ENCODE measurements around the gene P2RY14.

Gene P2RY14

DNA sequence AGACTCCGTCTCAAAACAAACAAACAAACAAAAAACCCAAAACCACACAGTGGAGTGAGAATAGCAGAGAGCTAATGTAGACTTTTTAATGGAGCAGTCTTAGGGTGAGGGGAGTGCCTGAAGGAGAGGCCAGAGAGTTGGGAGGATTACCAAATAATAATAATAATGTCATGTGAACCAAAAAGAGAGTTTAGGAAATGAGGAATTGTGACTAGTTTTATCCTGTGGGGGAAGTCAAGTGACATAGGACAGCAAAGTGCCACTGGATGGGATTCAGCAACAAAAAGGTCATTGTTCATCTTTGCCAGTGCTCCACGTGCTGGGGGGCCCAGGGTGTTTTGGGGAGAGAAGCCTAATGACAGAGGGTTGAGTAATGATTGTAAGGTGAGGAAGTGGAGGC is 25.4 kb upstream of the P2RY14 start:
- DNase-seq (ENCODE audit: extremely low read depth in 1 of 2, low read depth in 1 of 2) = no peak

DNA sequence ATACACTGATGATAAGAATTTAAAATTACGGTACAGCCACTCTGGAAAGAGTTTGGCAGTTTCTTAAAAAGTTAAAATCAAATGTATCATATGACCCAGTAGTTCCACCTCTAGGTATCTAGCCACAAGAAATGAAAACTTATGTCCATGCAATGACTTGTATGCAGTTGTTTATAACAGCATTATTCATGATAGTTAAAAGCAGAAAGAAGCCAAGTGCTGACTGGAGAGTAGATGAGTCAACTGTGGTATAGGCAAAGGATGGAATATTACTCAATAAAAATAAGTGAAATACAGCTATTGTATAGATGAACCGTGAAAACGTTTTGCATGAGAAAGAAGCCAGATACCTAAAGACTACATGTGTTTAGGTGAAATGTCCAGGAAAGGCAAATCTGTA is 23.4 kb upstream of the P2RY14 start:
- no peak for DNase-seq (ENCODE audit: extremely low read depth in 1 of 2, low read depth in 1 of 2)

DNA sequence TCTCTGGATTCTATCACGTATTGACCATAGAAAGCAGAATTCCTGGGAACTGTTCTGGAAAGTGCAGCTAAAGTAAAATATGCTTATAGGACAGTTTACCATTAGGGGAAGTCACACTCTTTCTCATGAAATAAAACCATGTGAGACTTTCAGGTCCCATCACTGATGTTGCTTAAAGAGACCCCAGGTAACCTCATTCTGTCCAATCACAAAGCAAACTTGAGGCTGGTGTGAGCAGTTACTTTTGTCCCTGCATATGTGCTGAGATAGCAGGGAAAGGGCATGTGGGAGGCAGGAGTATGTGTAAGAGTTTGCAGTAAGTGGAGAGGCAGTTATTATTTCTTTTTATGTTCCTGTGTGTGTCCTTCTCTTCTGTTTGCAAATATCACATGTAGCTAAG is 22.2 kb upstream of the P2RY14 start:
- DNase-seq (ENCODE audit: extremely low read depth in 1 of 2, low read depth in 1 of 2) = no peak

DNA sequence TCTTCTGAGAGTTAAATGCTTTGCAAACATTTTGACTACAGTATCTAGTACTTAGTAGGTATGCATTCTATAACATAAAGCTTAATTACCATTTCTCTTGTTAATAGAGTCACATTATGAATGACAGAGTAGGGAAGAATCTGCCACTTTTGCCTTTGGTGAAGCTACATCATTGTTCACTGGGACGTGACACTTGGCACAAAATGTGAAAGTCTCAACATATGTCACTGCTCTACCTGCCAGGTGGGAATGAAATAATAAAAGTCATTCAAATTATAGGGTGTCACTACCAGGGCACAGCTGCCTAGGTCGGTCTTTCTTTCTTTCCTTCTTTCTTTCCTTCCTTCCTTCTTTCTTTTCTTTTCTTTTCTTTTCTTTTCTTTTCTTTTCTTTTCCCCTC is 20.7 kb upstream of the P2RY14 start:
- no peak for DNase-seq (ENCODE audit: extremely low read depth in 1 of 2, low read depth in 1 of 2)

DNA sequence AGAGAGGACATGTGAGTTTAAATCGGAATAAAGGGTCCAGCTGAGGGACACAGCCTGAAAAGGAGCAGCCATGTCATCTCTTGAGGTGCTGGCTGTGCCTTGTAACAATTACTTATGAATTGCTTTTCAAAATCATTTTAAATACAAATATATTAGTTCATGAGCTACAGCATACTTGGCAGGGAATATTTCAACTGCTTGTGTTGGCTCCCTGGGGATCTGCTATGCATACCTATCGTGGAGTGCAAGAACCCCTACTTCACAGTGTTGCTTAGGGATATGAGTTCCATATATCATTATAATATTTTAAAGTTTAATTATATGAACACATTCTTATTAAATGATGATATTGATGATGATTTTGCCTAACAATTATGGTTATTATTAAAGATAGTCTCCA is 19.1 kb upstream of the P2RY14 start:
- no peak for DNase-seq (ENCODE audit: extremely low read depth in 1 of 2, low read depth in 1 of 2)

DNA sequence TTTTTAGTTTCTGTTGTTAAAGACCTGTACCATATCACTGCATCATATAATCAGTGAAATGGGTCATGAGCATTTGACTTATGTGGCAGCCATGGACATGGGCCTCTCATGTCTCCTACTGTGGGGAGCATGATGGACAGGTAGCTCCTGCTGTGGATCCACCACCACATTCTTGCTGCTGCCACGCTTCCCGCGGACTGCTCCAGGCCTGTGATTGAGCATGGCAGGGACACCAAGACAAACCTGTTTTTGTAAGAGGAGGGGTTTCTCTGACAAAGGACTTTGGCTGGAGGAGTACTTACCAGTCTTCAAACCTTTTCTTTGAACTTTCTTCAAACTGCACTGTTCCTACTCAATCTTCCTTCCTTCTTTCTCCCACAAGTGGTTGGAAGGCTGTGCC is 17.9 kb upstream of the P2RY14 start:
- DNase-seq (ENCODE audit: extremely low read depth in 1 of 2, low read depth in 1 of 2) = no peak

DNA sequence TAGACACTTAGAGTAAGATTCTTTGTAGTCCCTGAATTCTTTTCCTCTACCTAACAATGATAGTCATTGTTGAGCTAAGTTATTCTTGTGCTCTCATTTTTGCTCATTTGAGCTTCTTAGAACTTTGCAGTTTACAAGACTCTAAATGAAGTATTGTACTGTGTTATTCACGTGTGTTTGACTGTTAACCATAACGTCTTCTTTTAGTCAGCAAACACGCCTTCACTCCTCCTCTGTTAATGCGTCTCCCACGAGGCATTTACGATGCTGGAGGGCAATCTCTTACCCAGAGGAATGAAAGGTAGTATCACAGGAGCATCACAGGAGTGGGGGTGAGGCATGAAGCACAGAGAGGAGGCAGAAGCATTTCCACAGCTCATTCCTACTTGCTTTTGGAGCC is 14.8 kb upstream of the P2RY14 start:
- DNase-seq (ENCODE audit: extremely low read depth in 1 of 2, low read depth in 1 of 2) = no peak

DNA sequence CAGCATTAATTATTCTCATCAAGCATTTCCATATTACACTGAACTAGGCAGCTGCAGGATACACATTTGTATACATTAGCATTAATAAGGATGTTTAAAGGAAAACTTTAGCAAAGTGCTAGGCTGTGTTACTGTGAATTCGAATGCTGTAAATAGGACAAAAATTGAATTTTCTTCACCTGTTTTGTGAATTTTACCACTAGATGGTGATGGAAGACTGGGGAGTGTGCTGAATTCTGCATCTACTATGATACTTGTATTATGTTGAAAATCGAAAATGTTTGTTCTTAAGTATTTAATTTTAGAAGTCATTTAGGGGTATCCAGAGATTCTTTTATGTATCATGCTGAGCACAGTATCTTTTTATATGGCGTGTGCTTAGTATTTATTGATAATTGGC is 12.3 kb upstream of the P2RY14 start:
- DNase-seq (ENCODE audit: extremely low read depth in 1 of 2, low read depth in 1 of 2) = no peak

DNA sequence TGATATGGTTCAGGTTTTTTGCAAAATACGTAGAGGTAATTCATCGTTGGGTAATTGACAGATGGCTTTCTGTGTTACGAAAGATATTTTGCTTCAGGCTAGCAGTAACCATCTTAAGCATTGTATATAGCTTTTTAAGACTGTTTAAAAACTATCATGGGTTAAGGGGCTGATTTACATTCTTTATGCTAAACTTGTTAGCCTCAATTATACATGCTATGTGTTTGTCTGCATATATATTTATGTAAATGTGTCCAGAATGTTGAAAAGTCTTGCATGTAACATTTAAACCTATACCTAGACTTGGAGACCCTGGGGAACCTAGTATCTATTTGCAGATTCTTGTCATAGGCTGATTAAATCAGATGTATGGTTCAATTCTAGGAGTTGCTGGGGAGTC is 11.1 kb upstream of the P2RY14 start:
- DNase-seq (ENCODE audit: extremely low read depth in 1 of 2, low read depth in 1 of 2) = no peak

DNA sequence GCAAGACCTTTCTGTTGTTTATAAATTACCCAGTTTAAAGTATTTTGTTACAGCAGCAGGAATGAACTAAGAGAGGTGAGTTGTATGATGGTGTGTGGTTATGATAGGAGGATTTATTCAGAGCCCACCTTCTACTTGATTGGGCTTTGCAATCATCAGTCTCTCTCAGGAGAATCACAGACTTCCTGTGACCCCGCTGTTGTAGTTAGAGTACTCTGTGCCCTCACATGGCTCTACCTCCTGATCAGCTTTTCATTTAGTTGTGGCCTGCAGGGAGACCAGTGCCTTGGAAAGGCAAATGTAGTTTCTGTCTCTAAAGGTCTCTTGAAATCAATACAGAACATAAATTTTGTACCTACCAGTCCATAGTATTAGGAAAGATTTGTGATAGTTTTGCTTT is 7.6 kb upstream of the P2RY14 start:
- no peak for DNase-seq (ENCODE audit: extremely low read depth in 1 of 2, low read depth in 1 of 2)

DNA sequence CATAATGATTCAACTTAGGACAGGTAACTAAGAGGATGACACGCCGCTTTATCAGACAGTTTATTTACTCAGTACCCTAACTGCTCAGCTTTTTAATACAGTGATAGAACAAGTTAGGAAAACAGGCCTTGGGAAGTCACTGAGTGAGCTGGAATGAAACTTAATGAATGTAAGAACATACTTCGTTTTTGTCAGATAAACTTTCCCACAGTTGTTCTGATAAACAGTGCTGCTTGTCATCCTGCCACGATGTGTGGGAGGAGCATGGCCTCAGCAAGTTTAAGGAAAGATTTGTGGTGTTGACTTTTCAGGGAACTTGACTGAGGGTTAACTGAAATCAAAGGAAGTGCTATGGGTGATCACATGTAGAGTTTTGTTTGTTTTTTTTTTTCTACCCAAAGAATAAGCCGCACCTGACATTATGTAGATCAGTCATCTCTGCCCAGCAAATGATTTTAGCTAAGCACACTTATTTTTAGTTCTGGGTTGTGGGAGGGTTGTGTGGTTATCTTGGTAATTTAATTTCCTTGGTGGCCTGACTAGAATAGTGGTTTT is 5.6 kb upstream of the P2RY14 start:
- no peak for DNase-seq (ENCODE audit: extremely low read depth in 1 of 2, low read depth in 1 of 2)

DNA sequence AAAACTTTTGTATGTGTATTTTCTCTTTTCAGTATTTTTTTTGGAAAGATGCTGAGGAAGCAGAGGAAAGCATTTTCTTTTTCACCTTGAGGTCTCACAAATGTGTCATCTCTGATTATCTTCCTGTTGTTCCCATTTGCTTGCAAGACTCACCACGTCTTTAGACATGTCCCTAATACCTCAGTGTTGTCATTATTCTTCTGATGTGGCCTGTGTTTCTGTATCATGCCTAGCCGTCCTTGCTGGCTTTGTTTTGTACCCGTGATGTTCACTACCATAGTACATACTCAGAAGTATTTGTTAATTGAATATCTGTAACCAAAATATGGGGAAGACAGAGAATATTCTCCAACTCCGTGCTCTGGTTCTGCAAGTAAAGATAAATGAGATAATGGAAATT is 5.0 kb upstream of the P2RY14 start:
- DNase-seq (ENCODE audit: extremely low read depth in 1 of 2, low read depth in 1 of 2) = no peak

DNA sequence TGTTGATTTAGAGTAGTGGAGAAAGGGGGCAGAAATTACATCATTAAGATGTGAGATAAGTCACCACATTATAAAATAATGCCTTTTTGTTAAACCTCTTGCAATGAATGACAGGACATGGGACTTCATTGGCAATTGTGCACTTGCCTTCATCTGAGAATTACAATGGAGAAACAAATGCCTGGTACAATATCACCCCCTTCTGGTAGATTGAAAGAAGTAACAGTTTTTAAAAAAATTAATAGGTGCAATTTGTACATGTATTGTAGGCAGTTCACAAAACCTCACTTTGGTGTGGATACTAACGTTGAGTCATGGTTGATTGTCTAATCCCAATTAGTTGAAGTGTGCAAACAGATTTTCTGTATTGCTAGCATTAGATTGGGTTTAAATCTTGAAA is 4.6 kb upstream of the P2RY14 start:
- no peak for DNase-seq (ENCODE audit: extremely low read depth in 1 of 2, low read depth in 1 of 2)

DNA sequence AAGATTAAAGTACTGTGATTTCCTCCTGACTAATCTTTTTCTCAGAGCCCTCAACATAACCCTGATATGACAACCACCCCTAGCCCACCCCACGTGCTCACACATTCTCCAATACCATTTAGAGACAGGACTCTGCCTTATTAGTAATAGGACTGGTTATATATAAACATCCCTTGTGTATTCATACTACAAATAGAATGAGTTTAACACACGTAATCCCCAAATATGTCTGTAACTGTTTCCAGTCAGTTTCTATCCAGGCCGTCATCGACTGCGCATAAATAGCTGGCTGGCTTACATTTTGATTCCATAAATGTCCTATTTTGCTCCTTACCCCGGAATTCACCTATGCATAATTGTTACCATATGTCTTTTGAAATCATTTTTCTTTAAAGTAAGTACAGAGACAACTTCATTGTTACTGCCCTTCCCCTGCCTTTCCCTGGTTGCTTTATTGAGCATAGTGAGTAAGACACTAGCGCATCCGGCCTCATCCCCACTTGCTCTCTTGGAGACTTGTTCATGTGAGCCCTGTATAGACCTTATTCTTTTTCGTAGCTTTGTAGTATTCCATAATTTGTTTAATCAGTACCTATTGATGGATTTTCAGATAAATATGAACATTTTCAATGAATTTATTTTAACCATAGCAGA is 3.5 kb upstream of the P2RY14 start:
- no peak for DNase-seq (ENCODE audit: extremely low read depth in 1 of 2, low read depth in 1 of 2)

DNA sequence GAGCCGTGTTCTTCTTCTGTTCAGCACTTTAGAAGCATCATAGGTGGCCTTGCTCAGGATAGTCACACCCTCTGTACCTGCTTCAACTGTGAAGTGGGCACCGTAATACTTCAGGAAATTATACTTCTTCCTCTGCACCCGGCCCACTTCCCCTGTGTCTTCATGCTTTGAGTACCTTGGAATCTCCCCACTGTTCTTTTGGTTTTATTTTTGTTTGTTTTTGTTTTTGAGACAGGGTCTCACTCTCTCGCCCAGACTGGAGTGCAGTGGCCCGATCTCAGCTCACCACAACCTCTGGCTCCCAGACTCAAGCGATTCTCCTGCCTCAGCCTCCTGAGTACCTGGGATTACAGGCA is 1.7 kb downstream of the P2RY14 start:
- DNase-seq (ENCODE audit: extremely low read depth in 1 of 2, low read depth in 1 of 2) = no peak

DNA sequence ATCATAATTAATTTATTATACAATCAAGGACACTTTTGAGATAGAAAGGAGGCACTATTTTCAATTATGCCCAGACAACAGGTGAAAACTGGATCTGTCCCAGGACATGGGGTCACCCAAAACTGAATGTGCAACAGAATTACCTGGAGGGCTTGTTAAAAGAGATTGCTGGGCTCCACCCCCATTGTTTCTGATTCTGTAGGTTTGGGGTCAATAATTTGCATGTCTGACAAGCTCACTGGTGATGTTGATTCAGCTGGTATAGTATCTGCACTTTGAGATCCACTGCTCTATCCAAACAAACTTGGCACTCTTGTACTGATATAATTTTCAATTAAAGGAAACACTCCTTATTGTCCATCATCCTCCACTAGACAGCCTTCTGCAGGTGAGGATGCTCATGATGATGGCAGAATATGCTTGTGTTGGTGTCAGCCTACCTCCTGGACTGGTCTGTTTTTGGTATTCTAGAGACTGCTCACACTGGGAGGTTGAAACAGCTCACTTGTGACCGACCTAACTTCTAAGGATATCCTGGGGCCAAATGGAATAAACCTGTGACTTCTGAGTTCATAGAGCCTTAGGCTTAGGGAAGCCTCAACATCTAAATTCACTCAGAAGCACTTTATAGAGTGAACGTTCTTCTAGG is 2.2 kb downstream of the P2RY14 start:
- DNase-seq (ENCODE audit: extremely low read depth in 1 of 2, low read depth in 1 of 2) = no peak

DNA sequence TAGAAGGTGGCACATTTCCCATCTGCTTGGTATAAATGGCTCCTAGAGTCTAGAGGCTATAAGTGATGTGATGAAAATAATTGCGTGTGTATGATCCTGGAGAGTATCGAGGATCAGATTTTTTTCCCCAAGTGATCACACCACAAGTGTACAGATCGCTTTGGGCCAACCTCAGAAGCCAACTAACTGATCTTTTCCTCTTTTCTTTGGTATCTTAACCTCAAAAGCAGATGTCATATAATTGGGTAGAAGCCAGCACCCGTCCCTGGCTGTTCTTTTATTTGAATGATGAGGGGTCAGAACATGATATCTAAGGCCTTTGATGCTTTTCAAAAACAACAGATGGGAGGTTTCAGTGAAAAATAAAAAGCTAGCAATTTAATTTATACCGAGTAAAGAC is 3.3 kb downstream of the P2RY14 start:
- DNase-seq (ENCODE audit: extremely low read depth in 1 of 2, low read depth in 1 of 2) = no peak

DNA sequence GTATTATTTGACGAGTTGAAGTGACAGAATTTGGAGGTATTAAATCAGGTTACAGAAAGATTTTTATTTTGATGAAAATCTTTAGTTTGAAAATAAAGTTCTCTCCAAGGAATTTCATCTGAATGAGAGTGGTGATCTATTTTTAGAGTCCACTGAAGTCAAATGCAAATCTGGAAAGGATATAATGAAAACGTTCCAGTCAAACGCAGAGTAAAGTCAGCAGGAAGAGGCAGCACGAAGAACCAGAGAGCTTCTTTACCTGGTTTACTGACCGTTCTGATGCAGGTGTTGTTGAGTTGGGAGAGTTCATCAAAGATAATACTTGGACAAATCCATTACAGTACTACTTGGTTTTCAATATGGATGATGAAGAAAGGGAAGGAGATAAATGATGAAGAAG is 8.7 kb downstream of the P2RY14 start:
- no peak for DNase-seq (ENCODE audit: extremely low read depth in 1 of 2, low read depth in 1 of 2)

DNA sequence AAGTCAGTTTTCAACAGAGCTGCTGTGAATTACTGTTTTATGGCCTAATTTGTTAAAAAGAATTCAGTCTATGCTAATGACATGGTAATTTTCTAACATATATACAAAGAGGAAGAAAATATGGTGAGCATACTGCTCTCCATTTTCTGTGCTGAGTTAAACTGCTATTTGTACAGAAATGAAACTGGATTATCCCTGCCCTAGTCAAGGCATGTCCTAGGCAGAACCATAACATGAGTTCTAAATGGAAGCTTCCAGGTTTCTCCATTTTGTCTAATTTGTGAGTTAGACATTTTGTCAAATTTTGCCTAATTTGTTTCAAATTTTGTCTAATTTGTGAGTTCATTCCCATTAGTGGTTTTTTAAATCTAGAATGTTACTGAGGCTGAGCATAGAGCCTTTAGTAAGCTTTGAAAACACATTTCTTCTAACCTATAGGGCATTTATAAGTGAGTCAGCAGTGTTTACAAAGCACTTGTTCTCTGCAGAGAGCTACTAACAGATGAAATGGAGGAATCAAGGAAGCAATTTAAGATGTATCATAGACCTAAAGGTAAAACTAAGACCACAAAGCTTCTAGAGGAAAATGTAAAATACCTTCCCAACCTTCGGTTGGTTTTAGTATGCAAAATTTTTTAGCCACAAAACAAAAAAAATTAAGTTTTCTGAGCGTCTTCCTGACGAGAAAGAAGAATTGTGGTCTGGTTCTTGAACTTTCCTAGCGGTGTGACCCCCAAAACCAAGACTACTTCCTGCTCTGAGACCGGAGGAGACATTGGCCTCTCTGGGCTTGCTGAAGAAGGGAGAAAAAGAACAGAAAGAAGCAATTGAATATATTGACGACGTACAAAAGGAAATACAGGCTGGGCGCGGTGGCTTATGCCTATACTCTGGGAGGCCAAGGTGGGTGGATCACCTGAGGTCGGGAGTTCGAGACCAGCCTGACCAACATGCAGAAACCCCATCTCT is 9.8 kb downstream of the P2RY14 start:
- no peak for DNase-seq (ENCODE audit: extremely low read depth in 1 of 2, low read depth in 1 of 2)

DNA sequence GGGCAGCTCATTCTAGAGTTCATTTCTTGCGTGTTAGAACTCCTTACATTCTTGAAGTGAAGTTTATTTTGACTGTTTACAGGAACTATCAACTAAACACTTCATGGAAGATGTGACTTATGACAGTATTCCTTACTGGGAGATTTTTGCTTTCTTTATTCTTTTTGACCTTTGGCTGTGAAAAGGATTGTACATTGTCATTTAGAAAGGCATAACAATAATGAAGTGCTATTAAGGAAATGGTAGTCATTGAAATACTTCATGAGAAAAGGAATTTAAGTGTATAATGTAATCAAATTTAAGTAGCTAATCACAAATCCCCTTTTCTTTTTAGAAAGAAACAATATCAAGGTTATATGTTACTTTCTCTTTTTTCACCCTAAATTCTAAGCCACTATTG is 11.3 kb downstream of the P2RY14 start:
- DNase-seq (ENCODE audit: extremely low read depth in 1 of 2, low read depth in 1 of 2) = no peak

DNA sequence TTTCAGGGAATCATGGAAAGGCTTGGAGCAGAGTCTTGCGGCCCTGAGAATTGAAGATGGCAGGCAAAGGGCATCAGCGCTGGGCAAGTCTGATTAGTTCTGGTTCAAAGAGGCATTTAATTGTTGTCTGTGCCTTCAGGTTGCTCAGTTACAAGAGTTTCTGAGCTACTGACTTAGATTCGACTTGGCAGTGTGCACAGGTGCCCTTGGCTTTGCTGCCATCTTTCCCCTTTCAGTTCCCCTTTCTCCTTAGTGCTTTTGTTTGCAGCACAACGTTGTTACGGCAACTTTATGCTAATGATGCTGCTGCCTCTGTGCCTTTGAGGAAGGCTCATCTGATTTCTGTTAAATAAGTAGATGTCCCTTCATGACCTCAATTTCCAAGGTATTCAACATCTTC is 12.5 kb downstream of the P2RY14 start:
- DNase-seq (ENCODE audit: extremely low read depth in 1 of 2, low read depth in 1 of 2) = no peak

DNA sequence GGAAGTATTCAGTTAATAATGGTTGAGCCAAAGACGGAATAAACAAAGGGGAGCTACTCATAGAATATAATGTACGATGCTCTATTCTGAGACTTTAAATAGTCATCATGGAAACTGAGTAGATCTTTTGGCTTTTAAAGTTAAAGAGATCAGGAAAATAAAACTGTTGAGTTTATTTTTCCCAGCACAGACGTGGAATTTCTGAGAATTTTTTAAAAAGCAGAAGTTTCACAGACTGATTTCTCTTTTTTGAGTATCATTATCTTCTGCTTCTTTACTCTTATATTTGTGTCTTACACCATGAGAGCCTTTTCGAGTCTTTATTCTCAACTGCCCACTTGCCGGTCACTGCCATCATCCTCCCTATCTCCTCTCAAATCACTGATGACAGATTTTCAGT is 13.2 kb downstream of the P2RY14 start:
- DNase-seq (ENCODE audit: extremely low read depth in 1 of 2, low read depth in 1 of 2) = no peak
